HFFc6 (cell line): Measurements from ENCODE around the gene YIF1A. TPM values are rescaled to one million over a fixed set of nuclear protein-coding genes. Genes with fewer than 3 reads are reported as not detected.

Source experiments
- DNase-seq: peaks from one replicate; pipeline ENCODE4 v3.0.0-alpha.2; 2018
- H3K27ac Mint-ChIP-seq: 2 replicates; pipeline ENCODE4 v1.8.0; 2020; ENCODE audit warnings: mild to moderate bottlenecking, mixed read lengths
- H3K27me3 Mint-ChIP-seq: 2 replicates; pipeline ENCODE4 v1.8.0; 2021; ENCODE audit warnings: mild to moderate bottlenecking, moderate library complexity, mixed read lengths; ENCODE audit not compliant: insufficient read depth
- H3K36me3 Mint-ChIP-seq: 2 replicates; pipeline ENCODE4 v1.8.0; 2021; ENCODE audit warnings: low read depth, mixed read lengths
- H3K4me1 Mint-ChIP-seq: 2 replicates; pipeline ENCODE4 v1.8.0; 2020; ENCODE audit warnings: low read depth, mixed read lengths
- H3K4me3 Mint-ChIP-seq: 2 replicates; pipeline ENCODE4 v1.8.0; 2020; ENCODE audit warnings: mild to moderate bottlenecking, moderate library complexity, mixed read lengths
- H3K9me3 Mint-ChIP-seq: 2 replicates; pipeline ENCODE4 v1.8.0; 2020; ENCODE audit warnings: mild to moderate bottlenecking, mixed read lengths
- total RNA-seq, 6 experiments: library from RNA; stranded (reverse); fragmentation: NEBNext Ultra II Directional; extraction: Animal tissue kit (Norgen Biotek cat#: 25700); gene quantifications; 2 replicates in 1 of 6; 3 replicates in 5 of 6; pipeline ENCODE4 v1.2.3, GENCODE V29; 2021
- TF ChIP-seq, protein P1 (sequence below): fragments of 200-600 bp; sonication (generic); IDR thresholded peaks from 2 replicates; pipeline ENCODE4 v1.5.0; 2021; ENCODE audit warnings: antibody characterized with exemption, mild to moderate bottlenecking

The YIF1A gene
- total RNA-seq, 6 experiments from 2014 or later: 150 to 183 (median 153) TPM

DNA sequence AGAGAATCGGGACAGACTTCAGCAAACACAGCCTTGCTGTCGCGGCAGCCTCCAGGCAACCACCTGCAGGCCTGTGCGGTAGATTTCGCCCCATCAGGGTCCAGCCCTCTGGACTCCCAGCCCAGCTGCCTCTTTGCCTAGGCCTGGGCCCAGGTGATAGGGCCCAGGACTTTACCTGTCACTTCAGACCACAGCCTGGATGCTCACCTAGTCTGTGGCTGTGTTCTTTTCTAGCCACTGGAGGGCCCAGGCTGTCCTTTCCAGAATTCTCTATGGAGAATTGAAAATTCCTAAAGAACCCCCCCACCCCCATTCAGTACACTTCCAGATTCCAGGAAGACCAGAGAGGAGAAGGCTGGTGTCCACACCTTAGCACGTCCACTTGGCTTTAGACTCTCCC lies 51.1 kb downstream of the YIF1A start:
- H3K36me3 Mint-ChIP-seq: peaks cover 11% of the 10 kb centered on the region; the same call in 1 of the 2 replicates
- H3K4me1 Mint-ChIP-seq: no peaks in the 10 kb centered on the region
- DNase-seq: no peak
- H3K27me3 Mint-ChIP-seq: peaks cover 3% of the 10 kb centered on the region; the same call in 1 of the 2 replicates
- no peak overlapping the region for H3K27ac Mint-ChIP-seq
- H3K9me3 Mint-ChIP-seq: no peaks in the 10 kb centered on the region
- H3K4me3 Mint-ChIP-seq: no peak overlapping the region
- TF ChIP-seq, protein P1, sequence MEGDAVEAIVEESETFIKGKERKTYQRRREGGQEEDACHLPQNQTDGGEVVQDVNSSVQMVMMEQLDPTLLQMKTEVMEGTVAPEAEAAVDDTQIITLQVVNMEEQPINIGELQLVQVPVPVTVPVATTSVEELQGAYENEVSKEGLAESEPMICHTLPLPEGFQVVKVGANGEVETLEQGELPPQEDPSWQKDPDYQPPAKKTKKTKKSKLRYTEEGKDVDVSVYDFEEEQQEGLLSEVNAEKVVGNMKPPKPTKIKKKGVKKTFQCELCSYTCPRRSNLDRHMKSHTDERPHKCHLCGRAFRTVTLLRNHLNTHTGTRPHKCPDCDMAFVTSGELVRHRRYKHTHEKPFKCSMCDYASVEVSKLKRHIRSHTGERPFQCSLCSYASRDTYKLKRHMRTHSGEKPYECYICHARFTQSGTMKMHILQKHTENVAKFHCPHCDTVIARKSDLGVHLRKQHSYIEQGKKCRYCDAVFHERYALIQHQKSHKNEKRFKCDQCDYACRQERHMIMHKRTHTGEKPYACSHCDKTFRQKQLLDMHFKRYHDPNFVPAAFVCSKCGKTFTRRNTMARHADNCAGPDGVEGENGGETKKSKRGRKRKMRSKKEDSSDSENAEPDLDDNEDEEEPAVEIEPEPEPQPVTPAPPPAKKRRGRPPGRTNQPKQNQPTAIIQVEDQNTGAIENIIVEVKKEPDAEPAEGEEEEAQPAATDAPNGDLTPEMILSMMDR: no peak

DNA sequence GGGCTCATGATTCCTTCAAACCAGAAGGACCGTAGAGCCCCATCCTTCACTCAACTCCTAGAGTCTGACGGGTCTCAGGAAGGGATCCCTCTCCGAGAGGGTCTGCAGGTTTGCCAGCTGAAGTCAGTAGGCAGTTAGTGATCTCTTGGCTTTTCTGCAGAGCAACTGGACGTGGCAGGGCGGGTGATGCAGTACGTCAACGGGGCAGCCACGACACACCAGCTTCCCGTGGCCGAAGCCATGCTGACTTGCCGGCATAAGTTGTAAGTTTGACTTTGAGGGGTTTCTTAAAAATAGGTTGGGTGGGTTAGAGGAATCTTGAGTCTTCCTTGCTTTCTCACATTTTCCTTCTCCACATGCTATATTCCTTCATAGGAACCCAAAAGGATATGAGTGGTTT lies 53.8 kb downstream of the YIF1A start:
- Mint-ChIP-seq H3K36me3 (peaks cover 12% of the 10 kb centered on the region; the same call in 1 of the 2 replicates), H3K4me1 (no peaks in the 10 kb centered on the region), H3K9me3 (no peaks in the 10 kb centered on the region), H3K27me3 (peaks cover 3% of the 10 kb centered on the region; the same call in 1 of the 2 replicates), H3K27ac (no peak overlapping the region), H3K4me3 (no peak overlapping the region)
- TF ChIP-seq, protein P1: no peak
- no peak for DNase-seq

Other genes starting within 250 kb of the YIF1A start
- gene GAL3ST3, start 240.0 kb downstream of the YIF1A start, total RNA-seq: under 1 TPM in 1 of 6 experiments, not detected in 5; 0.14 TPM
- gene SF3B2, start 236.8 kb downstream of the YIF1A start, total RNA-seq: 100 to 1,000 TPM; 199 to 240 (median 222) TPM
- gene PACS1, start 218.9 kb downstream of the YIF1A start, total RNA-seq: 100 to 1,000 TPM in 2 of 6 experiments, 10 to 100 TPM in 4; 82.8 to 114 (median 91.8) TPM
- 10 to 100 TPM; 43.4 to 51.9 (median 46.0) TPM for gene KLC2, start 31.4 kb downstream of the YIF1A start, total RNA-seq
- gene RAB1B, start 20.5 kb downstream of the YIF1A start, total RNA-seq: 100 to 1,000 TPM; 220 to 272 (median 246) TPM
- 1 to 10 TPM in 3 of 6 experiments, under 1 TPM in 3; 0.73 to 1.9 (median 1.1) TPM for gene CNIH2, start 11.0 kb downstream of the YIF1A start, total RNA-seq
- under 1 TPM in 2 of 6 experiments, not detected in 4; 0.07 to 0.11 TPM for gene TMEM151A, start 2.8 kb upstream of the YIF1A start, total RNA-seq
- gene CD248, start 27.9 kb upstream of the YIF1A start, total RNA-seq: 100 to 1,000 TPM; 437 to 739 (median 687) TPM
- 10 to 100 TPM; 32.9 to 55.0 (median 49.8) TPM for gene RIN1, start 47.3 kb upstream of the YIF1A start, total RNA-seq
- gene BRMS1, start 56.0 kb upstream of the YIF1A start, total RNA-seq: 10 to 100 TPM; 41.2 to 66.6 (median 61.2) TPM
- gene B4GAT1, start 58.5 kb upstream of the YIF1A start, total RNA-seq: 10 to 100 TPM; 21.5 to 26.4 (median 24.3) TPM
- gene SLC29A2, start 82.6 kb upstream of the YIF1A start, total RNA-seq: not detected
- gene NPAS4, start 131.9 kb upstream of the YIF1A start, total RNA-seq: under 1 TPM in 3 of 6 experiments, not detected in 3; 0.14 to 0.36 (median 0.35) TPM
- 10 to 100 TPM; 55.6 to 74.1 (median 67.6) TPM for gene MRPL11, start 149.7 kb upstream of the YIF1A start, total RNA-seq
- 1 to 10 TPM; 6.7 to 8.0 (median 7.2) TPM for gene PELI3, start 177.8 kb upstream of the YIF1A start, total RNA-seq
- gene DPP3, start 191.3 kb upstream of the YIF1A start, total RNA-seq: 10 to 100 TPM; 54.8 to 71.6 (median 58.2) TPM
- 10 to 100 TPM; 14.9 to 21.4 (median 17.3) TPM for gene BBS1, start 221.5 kb upstream of the YIF1A start, total RNA-seq